Measurements from ENCODE around the gene OR2T6.

DNA sequence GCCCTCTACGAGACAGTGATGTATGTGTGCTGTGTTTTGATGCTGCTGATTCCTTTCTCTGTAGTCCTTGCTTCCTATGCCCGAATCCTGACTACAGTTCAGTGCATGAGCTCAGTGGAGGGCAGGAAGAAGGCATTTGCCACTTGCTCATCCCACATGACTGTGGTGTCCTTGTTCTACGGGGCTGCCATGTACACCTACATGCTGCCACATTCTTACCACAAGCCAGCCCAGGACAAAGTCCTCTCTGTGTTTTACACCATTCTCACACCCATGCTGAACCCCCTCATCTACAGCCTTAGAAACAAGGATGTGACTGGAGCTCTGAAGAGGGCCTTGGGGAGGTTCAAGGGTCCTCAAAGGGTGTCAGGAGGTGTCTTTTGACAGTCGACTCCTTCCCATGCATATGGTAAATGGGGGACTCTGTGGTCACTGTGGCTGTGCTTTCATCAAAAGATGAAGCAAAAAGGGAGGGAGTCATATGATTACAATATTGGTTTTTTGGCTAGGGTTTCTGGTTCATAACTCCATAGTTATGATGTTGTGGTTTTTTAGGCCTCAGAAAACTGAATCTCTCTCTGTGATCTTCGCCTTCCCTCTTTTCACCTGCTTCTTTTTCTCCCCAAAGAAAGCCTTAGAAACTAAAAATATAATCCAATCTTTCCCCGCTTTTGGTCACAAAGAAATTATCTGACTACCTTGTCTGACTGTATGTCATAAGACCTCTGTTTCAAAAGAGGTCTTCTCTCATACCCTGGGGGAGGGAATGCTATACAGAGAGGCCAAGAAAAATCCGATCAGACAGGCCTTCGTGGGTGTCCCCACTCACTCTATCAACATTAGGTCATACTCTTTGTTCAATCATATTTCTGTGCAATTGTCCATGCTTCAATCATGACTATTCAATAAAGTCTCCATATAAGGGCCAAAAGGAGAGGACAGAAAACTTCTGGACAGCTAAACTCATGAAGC, 31.5 kb downstream of the OR2T6 start:
- no peak for TF ChIP-seq CTCF (IDR thresholded peaks at IDR 0.05)
- no peak for TF ChIP-seq POLR2A (IDR thresholded peaks at IDR 0.05)
